ENCODE results near the gene RPP25L.
A peak's percentile ranks its signal among the peaks of the same experiment; 100 is the strongest.

RPP25L gene

GRCh38 chr9:34572628-34573027 lies 39.3 kb downstream of the RPP25L start:
- no peak for TF ChIP-seq CTCF (IDR thresholded peaks at IDR 0.05; ENCODE audit: low read length, missing control alignments)
- H3K4me3 ChIP-seq (replicated peaks; ENCODE audit: low read depth, low read length) = no peak overlapping the region
- DNase-seq (ENCODE audit: low read depth) = no peak

- DNase-seq (ENCODE audit: low read depth) = no peak
- no peak for TF ChIP-seq CTCF (IDR thresholded peaks at IDR 0.05; ENCODE audit: low read length, missing control alignments)
- H3K4me3 ChIP-seq (replicated peaks; ENCODE audit: low read depth, low read length) = no peak overlapping the region
Measured at GRCh38 chr9:34572092-34572491, 39.8 kb downstream of the RPP25L start.

- H3K4me3 ChIP-seq (replicated peaks; ENCODE audit: low read depth, low read length) = no peak overlapping the region
- no peak for TF ChIP-seq CTCF (IDR thresholded peaks at IDR 0.05; ENCODE audit: low read length, missing control alignments)
- peak; percentile 30 for DNase-seq (ENCODE audit: low read depth)
Measured at GRCh38 chr9:34571481-34571810, 40.5 kb downstream of the RPP25L start.

GRCh38 chr9:34570809-34571480 lies 41.0 kb downstream of the RPP25L start:
- H3K4me3 ChIP-seq (replicated peaks; ENCODE audit: low read depth, low read length) = no peak overlapping the region
- no peak for TF ChIP-seq CTCF (IDR thresholded peaks at IDR 0.05; ENCODE audit: low read length, missing control alignments)
- no peak for DNase-seq (ENCODE audit: low read depth)

GRCh38 chr9:34570376-34570775 lies 41.5 kb downstream of the RPP25L start:
- DNase-seq (ENCODE audit: low read depth) = no peak
- H3K4me3 ChIP-seq (replicated peaks; ENCODE audit: low read depth, low read length) = no peak overlapping the region
- no peak for TF ChIP-seq CTCF (IDR thresholded peaks at IDR 0.05; ENCODE audit: low read length, missing control alignments)

GRCh38 chr9:34568774-34569173 lies 43.1 kb downstream of the RPP25L start:
- TF ChIP-seq CTCF (IDR thresholded peaks at IDR 0.05; ENCODE audit: low read length, missing control alignments) = no peak
- DNase-seq (ENCODE audit: low read depth) = no peak
- no peak overlapping the region for H3K4me3 ChIP-seq (replicated peaks; ENCODE audit: low read depth, low read length)

GRCh38 chr9:34568133-34568532 lies 43.8 kb downstream of the RPP25L start:
- DNase-seq (ENCODE audit: low read depth) = no peak
- H3K4me3 ChIP-seq (replicated peaks; ENCODE audit: low read depth, low read length) = no peak overlapping the region
- TF ChIP-seq CTCF (IDR thresholded peaks at IDR 0.05; ENCODE audit: low read length, missing control alignments) = no peak
